Endodermal cell (in vitro differentiated cells): ENCODE measurements around the gene CNDP1. TPM values are rescaled to one million over a fixed set of nuclear protein-coding genes. Genes with fewer than 3 reads are reported as not detected.

ENCODE experiments used
- DNase-seq: peaks from one replicate; pipeline ENCODE4 v3.0.0-alpha.2; 2017
- H3K27ac ChIP-seq: 2 replicates; pipeline ENCODE4 v1.5.1; 2013; ENCODE audit warnings: mild to moderate bottlenecking, low read depth, low read length, moderate library complexity
- H3K27me3 ChIP-seq: 2 replicates; pipeline ENCODE4 v1.6.1; 2013; ENCODE audit warnings: mild to moderate bottlenecking, low read length, moderate library complexity; ENCODE audit not compliant: insufficient read depth, control insufficient read depth, poor library complexity, severe bottlenecking
- H3K36me3 ChIP-seq: 2 replicates; pipeline ENCODE4 v1.7.0; 2013; ENCODE audit warnings: mild to moderate bottlenecking, low read length, moderate library complexity; ENCODE audit not compliant: control insufficient read depth, insufficient read depth
- H3K4me1 ChIP-seq: one replicate; pipeline ENCODE4 v1.7.0; 2013; ENCODE audit warnings: low read length; ENCODE audit not compliant: control insufficient read depth, insufficient read depth
- H3K4me3 ChIP-seq: 2 replicates; pipeline ENCODE4 v1.5.1; 2013; ENCODE audit warnings: mild to moderate bottlenecking, low read length, moderate library complexity
- H3K9ac ChIP-seq: 2 replicates; pipeline ENCODE4 v1.6.1; 2013; ENCODE audit warnings: mild to moderate bottlenecking, low read length, moderate library complexity; ENCODE audit not compliant: poor library complexity, severe bottlenecking; ENCODE audit errors: extremely low read depth
- H3K9me3 ChIP-seq: 2 replicates; pipeline ENCODE4 v1.6.1; 2013; ENCODE audit warnings: mild to moderate bottlenecking, low read length, moderate library complexity; ENCODE audit not compliant: control insufficient read depth
- H3K27ac Mint-ChIP-seq: 2 replicates; pipeline ENCODE4 v1.8.0; 2020; ENCODE audit warnings: mixed read lengths
- H3K27me3 Mint-ChIP-seq: 2 replicates; pipeline ENCODE4 v1.8.0; 2021; ENCODE audit warnings: mild to moderate bottlenecking, mixed read lengths; ENCODE audit not compliant: insufficient read depth
- H3K36me3 Mint-ChIP-seq: 2 replicates; pipeline ENCODE4 v1.8.0; 2020; ENCODE audit warnings: low read depth, mixed read lengths
- H3K4me1 Mint-ChIP-seq: 2 replicates; pipeline ENCODE4 v1.8.0; 2020; ENCODE audit warnings: mixed read lengths
- H3K4me3 Mint-ChIP-seq: 2 replicates; pipeline ENCODE4 v1.8.0; 2020; ENCODE audit warnings: mild to moderate bottlenecking, moderate library complexity, mixed read lengths
- H3K9me3 Mint-ChIP-seq: 2 replicates; pipeline ENCODE4 v1.8.0; 2020; ENCODE audit warnings: mild to moderate bottlenecking, mixed read lengths
- WGBS, 2 experiments: methylation state at CpG; one replicate each; pipeline versions ENCODE4 v1.1.5 to v1.1.7; 2013; ENCODE audit warnings: missing lambda C conversion rate in 2 of 2, mixed read lengths in 1 of 2; ENCODE audit not compliant: insufficient coverage in 1 of 2, insufficient read length in 1 of 2; 5-methylcytosine and 5-hydroxymethylcytosine counted together
- total RNA-seq, 2 donors: library from RNA; stranded (reverse); fragmentation: NEBNext Ultra II Directional in 1 of 2; extraction: Animal tissue kit (Norgen Biotek cat#: 25700) in 1 of 2; gene quantifications; 2 replicates in 1 of 2; 3 replicates in 1 of 2; pipeline ENCODE4 v1.2.1, GENCODE V29; 2021
- TF ChIP-seq, protein P1 (sequence below): fragments of 200-600 bp; sonication (generic); conservative IDR thresholded peaks from 2 replicates; pipeline ENCODE4 v1.5.0; 2021; ENCODE audit warnings: antibody characterized with exemption, mild to moderate bottlenecking

The CNDP1 gene
- total RNA-seq, 2 donors from 2014 or later: 0.51 TPM; not detected in 1

DNA sequence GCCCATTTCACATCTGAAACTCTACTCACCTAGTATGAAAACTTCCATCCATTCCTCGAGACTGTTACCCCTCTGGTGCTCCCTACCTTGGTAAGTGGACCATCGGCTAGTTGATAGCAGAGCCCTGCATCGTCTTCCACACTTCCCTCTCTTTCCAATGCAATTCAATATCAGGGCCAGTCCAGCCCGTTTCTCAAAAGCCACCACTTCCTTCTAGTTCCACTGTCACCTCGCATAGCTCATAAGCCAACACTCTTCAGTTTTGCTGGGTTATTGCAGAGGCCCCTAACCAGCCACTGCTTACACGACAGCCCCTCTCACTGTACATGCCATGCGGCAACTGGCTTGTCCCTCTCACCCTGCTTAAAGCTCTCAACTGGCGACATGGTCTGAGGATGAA lies 53.1 kb downstream of the CNDP1 start:
- Mint-ChIP-seq H3K4me3 (no peak overlapping the region), H3K27ac (no peak overlapping the region), H3K36me3 (no peaks in the 10 kb centered on the region), H3K4me1 (no peaks in the 10 kb centered on the region), H3K27me3 (peaks cover 48% of the 10 kb centered on the region), H3K9me3 (no peaks in the 10 kb centered on the region)
- Histone ChIP-seq H3K4me1 (no peaks in the 10 kb centered on the region), H3K4me3 (no peak overlapping the region), H3K9me3 (no peaks in the 10 kb centered on the region), H3K27me3 (peaks cover 24% of the 10 kb centered on the region), H3K27ac (no peak overlapping the region), H3K36me3 (no peaks in the 10 kb centered on the region), H3K9ac (no peak overlapping the region)
- TF ChIP-seq, protein P1, sequence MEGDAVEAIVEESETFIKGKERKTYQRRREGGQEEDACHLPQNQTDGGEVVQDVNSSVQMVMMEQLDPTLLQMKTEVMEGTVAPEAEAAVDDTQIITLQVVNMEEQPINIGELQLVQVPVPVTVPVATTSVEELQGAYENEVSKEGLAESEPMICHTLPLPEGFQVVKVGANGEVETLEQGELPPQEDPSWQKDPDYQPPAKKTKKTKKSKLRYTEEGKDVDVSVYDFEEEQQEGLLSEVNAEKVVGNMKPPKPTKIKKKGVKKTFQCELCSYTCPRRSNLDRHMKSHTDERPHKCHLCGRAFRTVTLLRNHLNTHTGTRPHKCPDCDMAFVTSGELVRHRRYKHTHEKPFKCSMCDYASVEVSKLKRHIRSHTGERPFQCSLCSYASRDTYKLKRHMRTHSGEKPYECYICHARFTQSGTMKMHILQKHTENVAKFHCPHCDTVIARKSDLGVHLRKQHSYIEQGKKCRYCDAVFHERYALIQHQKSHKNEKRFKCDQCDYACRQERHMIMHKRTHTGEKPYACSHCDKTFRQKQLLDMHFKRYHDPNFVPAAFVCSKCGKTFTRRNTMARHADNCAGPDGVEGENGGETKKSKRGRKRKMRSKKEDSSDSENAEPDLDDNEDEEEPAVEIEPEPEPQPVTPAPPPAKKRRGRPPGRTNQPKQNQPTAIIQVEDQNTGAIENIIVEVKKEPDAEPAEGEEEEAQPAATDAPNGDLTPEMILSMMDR: no peak
- WGBS, 2 experiments: 81 to 87% methylated on average over 8 of the region's 8 CpGs
- no peak for DNase-seq

DNA sequence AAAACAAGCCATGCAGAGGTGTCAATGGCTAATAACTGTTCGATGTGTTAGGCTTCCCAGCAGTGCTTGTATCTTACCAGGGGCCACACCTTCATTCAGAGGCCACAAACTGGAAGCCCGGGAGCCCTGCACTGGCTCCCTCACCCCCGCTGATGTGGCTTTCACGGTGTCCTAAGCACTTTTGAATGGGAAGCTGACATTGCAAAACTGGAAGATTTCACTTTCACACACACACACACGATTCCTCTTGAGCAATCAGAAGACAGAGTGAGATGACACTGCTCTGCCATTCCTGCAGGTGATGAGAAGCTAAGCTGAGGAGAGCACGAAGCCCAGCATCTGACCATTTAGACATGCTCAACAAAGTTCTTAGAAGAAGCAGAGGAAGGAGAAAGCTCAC lies 54.7 kb downstream of the CNDP1 start:
- H3K4me3 Mint-ChIP-seq: no peak overlapping the region
- no peak overlapping the region for H3K27ac ChIP-seq
- H3K4me1 ChIP-seq: no peaks in the 10 kb centered on the region
- H3K9me3 Mint-ChIP-seq: no peaks in the 10 kb centered on the region
- TF ChIP-seq, protein P1: no peak
- H3K36me3 Mint-ChIP-seq: peaks cover 8% of the 10 kb centered on the region
- peaks cover 18% of the 10 kb centered on the region for H3K27me3 ChIP-seq
- H3K9me3 ChIP-seq: no peaks in the 10 kb centered on the region
- 82 to 83% methylated on average over 2 to 6 of the region's 6 CpGs for WGBS, 2 experiments
- no peaks in the 10 kb centered on the region for H3K36me3 ChIP-seq
- H3K4me1 Mint-ChIP-seq: no peaks in the 10 kb centered on the region
- no peak overlapping the region for H3K4me3 ChIP-seq
- H3K9ac ChIP-seq: no peak overlapping the region
- H3K27ac Mint-ChIP-seq: no peak overlapping the region
- H3K27me3 Mint-ChIP-seq: peaks cover 43% of the 10 kb centered on the region
- DNase-seq: no peak

- H3K9ac ChIP-seq: no peak overlapping the region
- H3K4me3 Mint-ChIP-seq: no peak overlapping the region
- TF ChIP-seq, protein P1: no peak
- H3K36me3 ChIP-seq: no peaks in the 10 kb centered on the region
- peaks cover 8% of the 10 kb centered on the region for H3K36me3 Mint-ChIP-seq
- peaks cover 38% of the 10 kb centered on the region for H3K27me3 Mint-ChIP-seq
- H3K9me3 Mint-ChIP-seq: no peaks in the 10 kb centered on the region
- no peak overlapping the region for H3K4me3 ChIP-seq
- H3K4me1 ChIP-seq: no peaks in the 10 kb centered on the region
- WGBS, 2 experiments: 92 to 97% methylated on average over 3 of the region's 3 CpGs
- no peak for DNase-seq
- H3K27ac Mint-ChIP-seq: no peak overlapping the region
- H3K4me1 Mint-ChIP-seq: no peaks in the 10 kb centered on the region
- H3K9me3 ChIP-seq: no peaks in the 10 kb centered on the region
- H3K27me3 ChIP-seq: peaks cover 11% of the 10 kb centered on the region
- H3K27ac ChIP-seq: no peak overlapping the region
Measured at GRCh38 chr18:74589811-74590210, 55.5 kb downstream of the CNDP1 start.
